SHP77 treated with DMSO at 0.1 percent for 48 hours (cell line): ENCODE measurements around the gene C1orf116.

Experiments used
- DNase-seq: peaks from one replicate; lab custom pipeline; 2025; lab: John Stamatoyannopoulos, UW

Gene C1orf116

GRCh38 chr1:207019661-207020060 lies 12.9 kb downstream of the C1orf116 start:
- DNase-seq = no peak

GRCh38 chr1:207019161-207019560 lies 13.4 kb downstream of the C1orf116 start:
- no peak for DNase-seq

- DNase-seq = no peak
Observed at GRCh38 chr1:207018707-207019106, 13.8 kb downstream of the C1orf116 start.

GRCh38 chr1:207017615-207018559 lies 14.7 kb downstream of the C1orf116 start:
- no peak for DNase-seq

GRCh38 chr1:207015791-207016190 lies 16.8 kb downstream of the C1orf116 start:
- no peak for DNase-seq

GRCh38 chr1:207014728-207015127 lies 17.8 kb downstream of the C1orf116 start:
- no peak for DNase-seq

- no peak for DNase-seq
Observed at GRCh38 chr1:207013321-207014085, 19.1 kb downstream of the C1orf116 start.

GRCh38 chr1:207010726-207011125 lies 21.8 kb downstream of the C1orf116 start:
- no peak for DNase-seq

GRCh38 chr1:207009945-207010344 lies 22.6 kb downstream of the C1orf116 start:
- DNase-seq = no peak

- DNase-seq = no peak
Observed at GRCh38 chr1:207009182-207009850, 23.2 kb downstream of the C1orf116 start.

- no peak for DNase-seq
Observed at GRCh38 chr1:207007352-207008033, 25.1 kb downstream of the C1orf116 start.

- no peak for DNase-seq
Observed at GRCh38 chr1:207006914-207007313, 25.6 kb downstream of the C1orf116 start.

GRCh38 chr1:207006083-207006482 lies 26.5 kb downstream of the C1orf116 start:
- DNase-seq = no peak

- no peak for DNase-seq
Observed at GRCh38 chr1:207004931-207005830, 27.4 kb downstream of the C1orf116 start.

- DNase-seq = no peak
Observed at GRCh38 chr1:207003210-207003609, 29.3 kb downstream of the C1orf116 start.

GRCh38 chr1:207002724-207003146 lies 29.8 kb downstream of the C1orf116 start:
- no peak for DNase-seq

- no peak for DNase-seq
Observed at GRCh38 chr1:207001492-207002245, 30.9 kb downstream of the C1orf116 start.

GRCh38 chr1:207000651-207001291 lies 31.8 kb downstream of the C1orf116 start:
- DNase-seq = no peak

GRCh38 chr1:206998816-206999215 lies 33.7 kb downstream of the C1orf116 start:
- DNase-seq = no peak
